WTC11 (cell line): ENCODE measurements around the gene ARSB.

Source experiments
- CREB1 ChIP-seq: sonication (generic); formaldehyde crosslinking; IDR thresholded peaks from 2 replicates; pipeline ENCODE4 v1.8.0; 2023; ENCODE audit warnings: mild to moderate bottlenecking, missing genetic modification reagents
- CREM ChIP-seq: sonication (generic); formaldehyde crosslinking; IDR thresholded peaks from 2 replicates; pipeline ENCODE4 v1.8.1; 2022; ENCODE audit warnings: mild to moderate bottlenecking, missing genetic modification reagents, moderate library complexity

- no peak for TF ChIP-seq CREM (CRISPR knock-in tag)
- no peak for TF ChIP-seq CREB1
These were observed 5.2 kb downstream of the ARSB start for GRCh38 chr5:78979909-78980308.
